ENCODE measurements around the gene SSU72. TPM values are rescaled to one million over a fixed set of nuclear protein-coding genes. Genes with fewer than 3 reads are reported as not detected.

SSU72 gene
- total RNA-seq, 4 donors from 2014 or later = 129 to 161 (median 146) TPM

- no peak overlapping the region for H3K27ac ChIP-seq
- H3K27me3 ChIP-seq = peaks cover 0 to 17% of the 10 kb centered on the region in 2 donors
- H3K9me3 ChIP-seq = no peaks in the 10 kb centered on the region
- TF ChIP-seq EP300 (IDR thresholded peaks at IDR 0.05) = no peak
- no peak for TF ChIP-seq POLR2A (IDR thresholded peaks at IDR 0.05)
- TF ChIP-seq, protein P1, sequence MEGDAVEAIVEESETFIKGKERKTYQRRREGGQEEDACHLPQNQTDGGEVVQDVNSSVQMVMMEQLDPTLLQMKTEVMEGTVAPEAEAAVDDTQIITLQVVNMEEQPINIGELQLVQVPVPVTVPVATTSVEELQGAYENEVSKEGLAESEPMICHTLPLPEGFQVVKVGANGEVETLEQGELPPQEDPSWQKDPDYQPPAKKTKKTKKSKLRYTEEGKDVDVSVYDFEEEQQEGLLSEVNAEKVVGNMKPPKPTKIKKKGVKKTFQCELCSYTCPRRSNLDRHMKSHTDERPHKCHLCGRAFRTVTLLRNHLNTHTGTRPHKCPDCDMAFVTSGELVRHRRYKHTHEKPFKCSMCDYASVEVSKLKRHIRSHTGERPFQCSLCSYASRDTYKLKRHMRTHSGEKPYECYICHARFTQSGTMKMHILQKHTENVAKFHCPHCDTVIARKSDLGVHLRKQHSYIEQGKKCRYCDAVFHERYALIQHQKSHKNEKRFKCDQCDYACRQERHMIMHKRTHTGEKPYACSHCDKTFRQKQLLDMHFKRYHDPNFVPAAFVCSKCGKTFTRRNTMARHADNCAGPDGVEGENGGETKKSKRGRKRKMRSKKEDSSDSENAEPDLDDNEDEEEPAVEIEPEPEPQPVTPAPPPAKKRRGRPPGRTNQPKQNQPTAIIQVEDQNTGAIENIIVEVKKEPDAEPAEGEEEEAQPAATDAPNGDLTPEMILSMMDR (IDR thresholded peaks at IDR 0.05) = no peak
- DNase-seq (ENCODE audit: low spot score in 2 of 2) = no peak
- peaks cover 0 to 9% (median 3%) of the 10 kb centered on the region in 4 donors for H3K4me1 ChIP-seq
- 84% methylated on average over 13 to 15 of the region's 15 CpGs for WGBS, 2 donors
- no peak overlapping the region for H3K4me3 ChIP-seq
- H3K36me3 ChIP-seq = no peaks in the 10 kb centered on the region
Measured at GRCh38 chr1:1604374-1605033, 29.8 kb upstream of the SSU72 start.

GRCh38 chr1:1603671-1604373 is 29.2 kb upstream of the SSU72 start:
- no peak for DNase-seq (ENCODE audit: low spot score in 2 of 2)
- peaks cover 0 to 16% (median 4%) of the 10 kb centered on the region in 4 donors for H3K4me1 ChIP-seq
- H3K27ac ChIP-seq = no peak overlapping the region
- H3K27me3 ChIP-seq = peaks cover 0 to 21% of the 10 kb centered on the region in 2 donors
- TF ChIP-seq, protein P1 (IDR thresholded peaks at IDR 0.05) = no peak
- TF ChIP-seq POLR2A (IDR thresholded peaks at IDR 0.05) (no peak), EP300 (IDR thresholded peaks at IDR 0.05) (no peak)
- no peaks in the 10 kb centered on the region for H3K9me3 ChIP-seq
- no peaks in the 10 kb centered on the region for H3K36me3 ChIP-seq
- no peak overlapping the region for H3K4me3 ChIP-seq
- WGBS, 2 donors = 57 to 68% methylated on average over 9 to 10 of the region's 13 CpGs

GRCh38 chr1:1602968-1603506 is 28.4 kb upstream of the SSU72 start:
- peaks cover 0 to 28% of the 10 kb centered on the region in 2 donors for H3K27me3 ChIP-seq

GRCh38 chr1:1602304-1602967 is 27.8 kb upstream of the SSU72 start:
- Histone ChIP-seq H3K9me3 (no peaks in the 10 kb centered on the region), H3K27me3 (peaks cover 0 to 34% of the 10 kb centered on the region in 2 donors), H3K4me1 (peaks cover 0 to 21% (median 4%) of the 10 kb centered on the region in 4 donors), H3K4me3 (no peak overlapping the region), H3K27ac (no peak overlapping the region), H3K36me3 (no peaks in the 10 kb centered on the region)
- TF ChIP-seq POLR2A (IDR thresholded peaks at IDR 0.05) (no peak), EP300 (IDR thresholded peaks at IDR 0.05) (no peak)
- TF ChIP-seq, protein P1 (IDR thresholded peaks at IDR 0.05) = no peak
- 55 to 62% methylated on average over 18 of the region's 18 CpGs for WGBS, 2 donors
- no peak for DNase-seq (ENCODE audit: low spot score in 2 of 2)

More at GRCh38 chr1:1602968-1603506, 28.4 kb upstream of the SSU72 start:
- no peaks in the 10 kb centered on the region for H3K9me3 ChIP-seq
- WGBS, 2 donors = 53 to 71% methylated on average over 4 to 13 of the region's 13 CpGs
- H3K4me1 ChIP-seq = peaks cover 0 to 16% (median 4%) of the 10 kb centered on the region in 4 donors
- no peak overlapping the region for H3K27ac ChIP-seq
- DNase-seq (ENCODE audit: low spot score in 2 of 2) = no peak
- H3K4me3 ChIP-seq = no peak overlapping the region
- TF ChIP-seq POLR2A (IDR thresholded peaks at IDR 0.05) (no peak), EP300 (IDR thresholded peaks at IDR 0.05) (no peak)
- TF ChIP-seq, protein P1 (IDR thresholded peaks at IDR 0.05) = no peak
- no peaks in the 10 kb centered on the region for H3K36me3 ChIP-seq

All from tibial nerve (tissue), 4 donors.